ENCODE results near the gene SVIL. TPM values are rescaled to one million over a fixed set of nuclear protein-coding genes. Genes with fewer than 3 reads are reported as not detected.
A peak's percentile ranks its signal among the peaks of the same experiment; 100 is the strongest.

Gene SVIL
- total RNA-seq, 1 experiment from 2014 or later, result 15.3 TPM

- Histone ChIP-seq H2AFZ (ENCODE audit: low read length) (no peak overlapping the region), H3K14ac (ENCODE audit: insufficient read depth, low read length) (no peak overlapping the region), H4K20me1 (ENCODE audit: control insufficient read depth, insufficient read depth, insufficient read length) (no peaks in the 10 kb centered on the region), H4K91ac (ENCODE audit: insufficient read length, low read depth, low read length) (no peak overlapping the region), H3K4ac (ENCODE audit: low read depth, low read length) (no peak overlapping the region), H2BK15ac (ENCODE audit: low read depth, low read length) (no peak overlapping the region), H3K56ac (ENCODE audit: insufficient read length, low read depth, low read length) (no peak overlapping the region), H3K23ac (ENCODE audit: insufficient read length, low read depth, low read length) (no peak overlapping the region), H3T11ph (ENCODE audit: low read length) (no peak overlapping the region), H2BK12ac (ENCODE audit: insufficient read length, low read depth, low read length) (no peak overlapping the region), H3K18ac (ENCODE audit: insufficient read length, low read depth, low read length) (no peak overlapping the region), H3K4me1 (ENCODE audit: insufficient read depth, low read length) (peaks cover 4% of the 10 kb centered on the region; the same call in 1 of the 2 replicates), H3K79me1 (ENCODE audit: insufficient read depth, low read depth, low read length, poor library complexity, severe bottlenecking) (no peaks in the 10 kb centered on the region), H3K4me2 (ENCODE audit: insufficient read depth, insufficient read length, low read length) (no peak overlapping the region), H3K23me2 (ENCODE audit: insufficient read length, low read depth, low read length, poor library complexity, severe bottlenecking) (no peaks in the 10 kb centered on the region), H3K79me2 (ENCODE audit: insufficient read depth, low read length) (peaks cover 2% of the 10 kb centered on the region; the same call in 1 of the 2 replicates), H3K27ac (ENCODE audit: insufficient read length, low read depth, low read length) (no peak overlapping the region), H3K9me3 (ENCODE audit: control insufficient read depth, low read depth, low read length) (no peaks in the 10 kb centered on the region), H2BK5ac (ENCODE audit: insufficient read length, low read length) (no peak overlapping the region), H2BK20ac (ENCODE audit: low read depth, low read length, poor library complexity, severe bottlenecking) (no peak overlapping the region), H4K8ac (replicated peaks; ENCODE audit: insufficient read length, low read depth, low read length) (no peak overlapping the region), H3K27me3 (ENCODE audit: insufficient read depth, low read length) (no peaks in the 10 kb centered on the region), H2AK5ac (ENCODE audit: insufficient read length, low read length) (no peak overlapping the region), H4K5ac (ENCODE audit: insufficient read length, low read depth, low read length) (no peak overlapping the region), H3K9ac (ENCODE audit: extremely low read depth, insufficient read length, low read length) (no peak overlapping the region), H2BK120ac (ENCODE audit: low read depth, low read length, poor library complexity, severe bottlenecking) (no peak overlapping the region)
- no peak for DNase-seq
- Mint-ChIP-seq H3K9me3 (no peaks in the 10 kb centered on the region), H3K27ac (0 out of 7 replicates have a peak overlapping the region, but pooled peaks of 1 of the 3 experiments have one; percentile 27), H3K36me3 (ENCODE audit: insufficient read depth in 1 of 3, low read depth in 3 of 3) (peaks cover 0 to 4% (median 0%) of the 10 kb centered on the region in 3 experiments; a peak in 1 of 7 replicates), H3K4me1 (peaks cover 30% of the 10 kb centered on the region in 2 experiments), H3K4me3 (no peak overlapping the region), H3K27me3 (ENCODE audit: low read depth) (no peaks in the 10 kb centered on the region)
- no CpG with 5 or more reads among the region's 4 CpGs for WGBS (ENCODE audit: extremely low coverage, insufficient read length, low lambda C conversion rate)
- no peak for TF ChIP-seq CTCF (conservative IDR thresholded peaks at IDR 0.05)
Measured at GRCh38 chr10:29623797-29624196, 11.0 kb downstream of the SVIL start.
